PC-9 (cell line): ENCODE measurements around the gene RFPL4A.

Experiments used
- CTCF ChIP-seq: fragments of 200-600 bp; sonication (generic); conservative IDR thresholded peaks from 2 replicates; pipeline ENCODE4 v1.6.1; 2017; ENCODE audit warnings: mixed run types, antibody characterized with exemption, mild to moderate bottlenecking, moderate library complexity
- EZH2 ChIP-seq: fragments of 200-600 bp; sonication (generic); IDR thresholded peaks from 2 replicates; pipeline ENCODE4 v1.8.0; 2017; ENCODE audit warnings: antibody characterized with exemption, low read depth

- TF ChIP-seq CTCF = no peak
- TF ChIP-seq EZH2 = no peak
Measured at GRCh38 chr19:55766466-55766865, 7.6 kb downstream of the RFPL4A start.
